HG03432 (cell line): Measurements from ENCODE around the gene ZFR2.

Experiments
- ATAC-seq: cut with Tn5 transposase; IDR thresholded peaks from one replicate; pipeline ENCODE4 v1.9.1; 2021; ENCODE audit warnings: mild to moderate bottlenecking, moderate library complexity; ENCODE audit not compliant: unreplicated experiment

The ZFR2 gene

GRCh38 chr19:3792114-3792513 lies 76.7 kb downstream of the ZFR2 start:
- ATAC-seq = no peak

- no peak for ATAC-seq
These were observed 77.9 kb downstream of the ZFR2 start for GRCh38 chr19:3790941-3791340.

- no peak for ATAC-seq
These were observed 78.6 kb downstream of the ZFR2 start for GRCh38 chr19:3790209-3790734.

- no peak for ATAC-seq
These were observed 79.7 kb downstream of the ZFR2 start for GRCh38 chr19:3788996-3789778.

- ATAC-seq = no peak
These were observed 82.7 kb downstream of the ZFR2 start, which contains the start of gene MATK for GRCh38 chr19:3785938-3786824. Gene MATK (minus strand): TSS chr19:3786381. CDS start chr19:3785135, 1,246 bp downstream.

- no peak for ATAC-seq
These were observed 83.3 kb downstream of the ZFR2 start for GRCh38 chr19:3785451-3785937.

GRCh38 chr19:3784607-3785450 lies 84.0 kb downstream of the ZFR2 start:
- no peak for ATAC-seq

GRCh38 chr19:3783660-3784584 lies 84.9 kb downstream of the ZFR2 start:
- ATAC-seq = no peak

GRCh38 chr19:3782903-3783302 lies 85.9 kb downstream of the ZFR2 start:
- no peak for ATAC-seq

GRCh38 chr19:3782330-3782729 lies 86.5 kb downstream of the ZFR2 start:
- no peak for ATAC-seq

- no peak for ATAC-seq
These were observed 87.2 kb downstream of the ZFR2 start for GRCh38 chr19:3781603-3782002.

GRCh38 chr19:3780786-3781304 lies 88.0 kb downstream of the ZFR2 start:
- ATAC-seq = no peak

GRCh38 chr19:3778899-3779723 lies 89.7 kb downstream of the ZFR2 start:
- no peak for ATAC-seq

GRCh38 chr19:3778104-3778867 lies 90.6 kb downstream of the ZFR2 start:
- ATAC-seq = no peak

- ATAC-seq = no peak
These were observed 92.3 kb downstream of the ZFR2 start for GRCh38 chr19:3776479-3777040.

- ATAC-seq = no peak
These were observed 93.0 kb downstream of the ZFR2 start for GRCh38 chr19:3775831-3776230.

GRCh38 chr19:3775374-3775711 lies 93.5 kb downstream of the ZFR2 start:
- ATAC-seq = no peak
